Measurements from ENCODE around the gene DYNLT2.

DYNLT2 gene

GRCh38 chr6:169710009-169710408 lies 41.4 kb downstream of the DYNLT2 start:
- Histone ChIP-seq H3K27me3 (replicated peaks; ENCODE audit: control insufficient read depth, insufficient read depth, low read length) (no peaks in the 10 kb centered on the region), H3K36me3 (ENCODE audit: control insufficient read depth, insufficient read depth, low read length) (peaks cover 1% of the 10 kb centered on the region; the same call in 1 of the 2 replicates), H3K4me3 (replicated peaks; ENCODE audit: low read depth, low read length) (no peak overlapping the region)
- no peak for DNase-seq (ENCODE audit: extremely low read depth, insufficient read length)
- no peak for TF ChIP-seq CTCF (IDR thresholded peaks at IDR 0.05; ENCODE audit: insufficient read depth, low read length, poor library complexity, severe bottlenecking)

GRCh38 chr6:169709293-169709692 lies 42.1 kb downstream of the DYNLT2 start:
- no peak for TF ChIP-seq CTCF (IDR thresholded peaks at IDR 0.05; ENCODE audit: insufficient read depth, low read length, poor library complexity, severe bottlenecking)
- H3K4me3 ChIP-seq (replicated peaks; ENCODE audit: low read depth, low read length) = no peak overlapping the region
- H3K36me3 ChIP-seq (ENCODE audit: control insufficient read depth, insufficient read depth, low read length) = peaks cover 1% of the 10 kb centered on the region; the same call in 1 of the 2 replicates
- H3K27me3 ChIP-seq (replicated peaks; ENCODE audit: control insufficient read depth, insufficient read depth, low read length) = no peaks in the 10 kb centered on the region
- DNase-seq (ENCODE audit: extremely low read depth, insufficient read length) = no peak

- no peak overlapping the region for H3K4me3 ChIP-seq (replicated peaks; ENCODE audit: low read depth, low read length)
- no peak for DNase-seq (ENCODE audit: extremely low read depth, insufficient read length)
- no peak for TF ChIP-seq CTCF (IDR thresholded peaks at IDR 0.05; ENCODE audit: insufficient read depth, low read length, poor library complexity, severe bottlenecking)
- no peaks in the 10 kb centered on the region; the same call in 1 of the 2 replicates for H3K36me3 ChIP-seq (ENCODE audit: control insufficient read depth, insufficient read depth, low read length)
- H3K27me3 ChIP-seq (replicated peaks; ENCODE audit: control insufficient read depth, insufficient read depth, low read length) = no peaks in the 10 kb centered on the region
These were observed 43.6 kb downstream of the DYNLT2 start for GRCh38 chr6:169707772-169708171.

- peak overlapping the region; percentile 92 for H3K4me3 ChIP-seq (replicated peaks; ENCODE audit: low read depth, low read length)
- no peaks in the 10 kb centered on the region; the same call in 1 of the 2 replicates for H3K36me3 ChIP-seq (ENCODE audit: control insufficient read depth, insufficient read depth, low read length)
- H3K27me3 ChIP-seq (replicated peaks; ENCODE audit: control insufficient read depth, insufficient read depth, low read length) = no peaks in the 10 kb centered on the region
- no peak for TF ChIP-seq CTCF (IDR thresholded peaks at IDR 0.05; ENCODE audit: insufficient read depth, low read length, poor library complexity, severe bottlenecking)
- DNase-seq (ENCODE audit: extremely low read depth, insufficient read length) = no peak
These were observed 48.5 kb downstream of the DYNLT2 start for GRCh38 chr6:169702840-169703246.

GRCh38 chr6:169701954-169702839 lies 49.2 kb downstream of the DYNLT2 start, which contains the start of the genes C6orf120 and WDR27:
Gene C6orf120, plus strand, starts transcription at chr6:169702126. Its CDS starts 334 bp downstream, at chr6:169702460.
Gene WDR27, minus strand, starts transcription at chr6:169702029. Its CDS starts 13,024 bp downstream, at chr6:169689005.
- peak; percentile 97 for DNase-seq (ENCODE audit: extremely low read depth, insufficient read length)
- peak within 1 kb of the TSS; percentile 92 for H3K4me3 ChIP-seq (replicated peaks; ENCODE audit: low read depth, low read length)
- no peaks in the 10 kb centered on the region for H3K27me3 ChIP-seq (replicated peaks; ENCODE audit: control insufficient read depth, insufficient read depth, low read length)
- peak; percentile 17 for TF ChIP-seq CTCF (IDR thresholded peaks at IDR 0.05; ENCODE audit: insufficient read depth, low read length, poor library complexity, severe bottlenecking)
- no peaks in the 10 kb centered on the region; the same call in 1 of the 2 replicates for H3K36me3 ChIP-seq (ENCODE audit: control insufficient read depth, insufficient read depth, low read length)

Data from GM06990 (cell line).